Endothelial cell of umbilical vein (primary cell): ENCODE data around the gene EFNB3. TPM values are rescaled to one million over a fixed set of nuclear protein-coding genes. Genes with fewer than 3 reads are reported as not detected.
A peak's percentile ranks its signal among the peaks of the same experiment; 100 is the strongest.

Source experiments
- BruUV-seq: library from RNA; stranded (reverse); fragments of 400-500 nt; replicated peaks from 2 replicates; lab custom pipeline; 2021; lab: Mats Ljungman, UMichigan
- CTCF ChIA-PET: fragments of 300-600, 350-600 bp; sonication (Branson Sonifier 250); formaldehyde crosslinking; loops from one replicate; lab custom pipeline; 2021; ENCODE audit warnings: antibody characterized with exemption, inconsistent platforms; lab: Charles Lee
- POLR2A ChIA-PET: fragments of 300-600, 350-600 bp; sonication (Branson Sonifier 250); formaldehyde crosslinking; loops from one replicate; lab custom pipeline; 2021; ENCODE audit warnings: antibody characterized with exemption, inconsistent platforms; lab: Charles Lee
- DNase-seq: peaks from one replicate; pipeline ENCODE4 v3.0.0-alpha.2; 2011; ENCODE audit warnings: low read depth, low spot score
- FAIRE-seq: peaks from 2 replicates; lab custom pipeline; 2011; peaks lifted over from hg19 to GRCh38; lab: Jason Lieb, UNC
- H2AFZ ChIP-seq: 2 replicates; pipeline ENCODE4 v1.6.0; 2012; ENCODE audit warnings: low read depth, low read length, control low read depth, inconsistent platforms
- H3K27ac ChIP-seq: 2 replicates; pipeline ENCODE4 v1.5.1; 2011; ENCODE audit warnings: low read depth, mild to moderate bottlenecking, control low read depth, low read length, moderate library complexity; ENCODE audit not compliant: insufficient read depth
- H3K27me3 ChIP-seq, 2 experiments: 2 replicates each; pipeline versions ENCODE4 v1.6.0 to v1.6.1; 2011; ENCODE audit warnings: low read length in 2 of 2, mixed read lengths in 1 of 2; ENCODE audit not compliant: control insufficient read depth in 2 of 2, insufficient read depth in 2 of 2
- H3K36me3 ChIP-seq, 2 experiments: 2 replicates in 1 of 2; 3 replicates in 1 of 2; pipeline ENCODE4 v1.5.1; 2011; ENCODE audit warnings: low read length in 2 of 2, mild to moderate bottlenecking in 1 of 2, moderate library complexity in 1 of 2; ENCODE audit not compliant: control insufficient read depth in 2 of 2, insufficient read depth in 2 of 2; ENCODE audit errors: extremely low read depth in 1 of 2
- H3K4me1 ChIP-seq: 3 replicates; pipeline ENCODE4 v1.5.1; 2011; ENCODE audit warnings: mild to moderate bottlenecking, low read length; ENCODE audit not compliant: control insufficient read depth, insufficient read depth; ENCODE audit errors: extremely low read depth
- H3K4me2 ChIP-seq: 2 replicates; pipeline ENCODE4 v1.6.1; 2011; ENCODE audit warnings: low read length, control low read depth, mixed read lengths; ENCODE audit not compliant: insufficient read depth
- H3K4me3 ChIP-seq, 3 experiments: fragments of 200-600 bp in 1 of 3; sonication (generic), shearing (Covaris generic) in 1 of 3; replicated peaks in 1 of 3; 2 replicates each; pipeline ENCODE4 v1.5.1; 2011 to 2016; ENCODE audit warnings: control low read depth in 3 of 3, low read length in 3 of 3, mild to moderate bottlenecking in 2 of 3, inconsistent platforms in 1 of 3, low read depth in 1 of 3, moderate library complexity in 1 of 3; ENCODE audit not compliant: insufficient read depth in 1 of 3
- H3K79me2 ChIP-seq: 2 replicates; pipeline ENCODE4 v1.6.0; 2012; ENCODE audit warnings: low read length, inconsistent platforms; ENCODE audit not compliant: control insufficient read depth, insufficient read depth
- H3K9ac ChIP-seq: replicated peaks from 2 replicates; pipeline ENCODE3; 2011; ENCODE audit warnings: low read length, control low read depth; ENCODE audit not compliant: insufficient read depth; ENCODE audit errors: extremely low read depth
- H3K9me1 ChIP-seq: replicated peaks from 3 replicates; pipeline ENCODE4 v1.6.0; 2011; ENCODE audit warnings: mild to moderate bottlenecking, low read length; ENCODE audit not compliant: control insufficient read depth, insufficient read depth; ENCODE audit errors: extremely low read depth
- H3K9me3 ChIP-seq: replicated peaks from 2 replicates; pipeline ENCODE4 v1.5.1; 2012; ENCODE audit warnings: low read length, inconsistent platforms; ENCODE audit not compliant: control insufficient read depth, insufficient read depth
- H4K20me1 ChIP-seq: replicated peaks from 2 replicates; pipeline ENCODE3; 2011; ENCODE audit warnings: mild to moderate bottlenecking, low read length; ENCODE audit not compliant: control insufficient read depth, insufficient read depth; ENCODE audit errors: extremely low read depth
- CTCF ChIP-seq, 2 donors: IDR thresholded peaks; 1 replicate in 1 of 2; 2 replicates in 1 of 2; pipeline ENCODE4 v1.5.1; 2011; ENCODE audit warnings: low read length in 2 of 2, mild to moderate bottlenecking in 2 of 2, moderate library complexity in 2 of 2, control low read depth in 1 of 2, inconsistent platforms in 1 of 2, low read depth in 1 of 2; ENCODE audit not compliant: insufficient read depth in 1 of 2; ENCODE audit errors: extremely low read depth in 1 of 2
- EZH2 ChIP-seq: IDR thresholded peaks from 2 replicates; pipeline ENCODE4 v1.6.1; 2012; ENCODE audit warnings: borderline replicate concordance, low read depth, mild to moderate bottlenecking, moderate library complexity, low read length, inconsistent platforms; ENCODE audit not compliant: severe bottlenecking
- FOS ChIP-seq: IDR thresholded peaks from 2 replicates; pipeline ENCODE4 v1.6.1; 2011; ENCODE audit warnings: mild to moderate bottlenecking, low read length, moderate library complexity, borderline replicate concordance; ENCODE audit not compliant: insufficient read depth
- GATA2 ChIP-seq: IDR thresholded peaks from 2 replicates; pipeline ENCODE4 v1.7.0; 2011; ENCODE audit warnings: low read depth, mild to moderate bottlenecking, moderate library complexity, mixed read lengths, low read length; ENCODE audit not compliant: insufficient read length, insufficient read depth
- JUN ChIP-seq: IDR thresholded peaks from 2 replicates; pipeline ENCODE4 v1.6.1; 2011; ENCODE audit warnings: borderline replicate concordance, low read depth; ENCODE audit not compliant: insufficient read length, insufficient read depth
- MAX ChIP-seq: IDR thresholded peaks from 2 replicates; pipeline ENCODE4 v1.6.1; 2011; ENCODE audit not compliant: insufficient read depth, insufficient read length
- MYC ChIP-seq: IDR thresholded peaks from one replicate; pipeline ENCODE4 v1.6.1; 2011; ENCODE audit warnings: mild to moderate bottlenecking, low read depth, low read length
- POLR2A ChIP-seq: IDR thresholded peaks from 2 replicates; pipeline ENCODE4 v1.6.1; 2012; ENCODE audit warnings: low read depth, mild to moderate bottlenecking, control low read depth, low read length
- POLR2AphosphoS5 ChIP-seq: IDR thresholded peaks from 2 replicates; pipeline ENCODE4 v1.6.1; 2012; ENCODE audit warnings: low read depth, mild to moderate bottlenecking, control low read depth, low read length, moderate library complexity; ENCODE audit not compliant: insufficient read depth
- dilution Hi-C: fragments of 300-500 bp; cut with MboI; formaldehyde crosslinking; loops from one replicate; pipeline ENCODE4 v1.15.0; 2019; ENCODE audit warnings: low sequenced_read_pairs; ENCODE audit not compliant: extremely low pct_ligation_motif_present
- intact Hi-C: fragments of 100-400 bp; cut with micrococcal nuclease; formaldehyde crosslinking; loops from one replicate; pipeline ENCODE4 v1.10.0; 2022
- polyA plus RNA-seq, 4 experiments: library from polyadenylated mRNA; depleted of rRNA in 3 of 4; stranded (reverse) in 3 of 4; unstranded in 1 of 4; fragments of >200 nt; gene quantifications; 2 replicates each; pipeline versions ENCODE4 v1.2.1 to v1.2.3, GENCODE V29; 2011 to 2012; ENCODE audit warnings: missing spikeins in 1 of 4
- total RNA-seq: library from RNA; stranded (reverse); gene quantifications from 2 replicates; pipeline ENCODE4 v1.2.3, GENCODE V29; 2021

EFNB3 gene
- total and polyA plus RNA-seq, 2 donors (not counting 3 experiments of a cell fraction or from before 2014, with no cell fraction given): 1.1 to 2.9 TPM

GRCh38 chr17:7677388-7678067 is 27.5 kb upstream of the EFNB3 start:
- Histone ChIP-seq H3K27me3 (no peaks in the 10 kb centered on the region), H3K9me1 (no peaks in the 10 kb centered on the region), H3K4me3 (no peak overlapping the region), H2AFZ (no peak overlapping the region), H3K79me2 (peaks cover 5% of the 10 kb centered on the region), H3K27ac (no peak overlapping the region), H3K4me2 (no peak overlapping the region), H3K4me1 (peaks cover 15% of the 10 kb centered on the region), H4K20me1 (peaks cover 2% of the 10 kb centered on the region), H3K9me3 (no peaks in the 10 kb centered on the region), H3K9ac (no peak overlapping the region), H3K36me3 (peaks cover 11 to 17% of the 10 kb centered on the region in 2 experiments)
- FAIRE-seq: peak; percentile 21
- dilution Hi-C loops (no loop called here), intact Hi-C loops (no loop called here)
- DNase-seq: no peak
- no TSS peak for BruUV-seq
- no peak for TF ChIP-seq POLR2AphosphoS5
- TF ChIP-seq FOS: no peak
- ChIA-PET POLR2A (no interaction called here), CTCF (interaction anchor here (0.7 to 2.2 kb wide), 2 partner anchors 9 to 10 kb away, joined by 3 to 7 read pairs; partner anchors contain the start of gene TP53)

GRCh38 chr17:7684851-7685532 is 20.0 kb upstream of the EFNB3 start:
- intact Hi-C loops (loop anchor here (5.0 to 10.0 kb wide), 5 partner anchors 157 to 333 kb away; partner anchors contain the start of genes CHD3, FGF11, KCTD11 and POLR2A), dilution Hi-C loops (no loop called here)
- Histone ChIP-seq H3K36me3 (peaks cover 0 to 2% of the 10 kb centered on the region in 2 experiments), H4K20me1 (no peaks in the 10 kb centered on the region), H3K4me1 (peaks cover 26% of the 10 kb centered on the region), H3K27ac (peak overlapping the region; percentile 93), H3K4me2 (peak overlapping the region; percentile 98), H3K27me3 (no peaks in the 10 kb centered on the region), H3K9me3 (no peaks in the 10 kb centered on the region), H3K4me3 (peak overlapping the region in 1 of 3 experiments; percentile 96), H3K79me2 (peaks cover 52% of the 10 kb centered on the region), H3K9ac (peak overlapping the region; percentile 99), H3K9me1 (no peaks in the 10 kb centered on the region), H2AFZ (no peak overlapping the region)
- CTCF ChIA-PET: interaction anchor here (1.6 kb wide), 1 partner anchor 12 kb away, joined by 4 read pairs; no protein-coding TSS in a partner anchor
- FAIRE-seq (no peak), DNase-seq (no peak)
- BruUV-seq: no TSS peak
- TF ChIP-seq EZH2 (no peak), MAX (no peak), CTCF (IDR thresholded peaks at IDR 0.05; ENCODE audit: extremely low read depth in 1 of 2, insufficient read depth in 1 of 2, low read depth in 1 of 2, low read length in 2 of 2) (no peak), POLR2A (no peak), FOS (no peak), JUN (no peak), GATA2 (no peak), POLR2AphosphoS5 (no peak), MYC (no peak)
- POLR2A ChIA-PET: no interaction called here
